Breast epithelium (tissue), 4 donors: ENCODE results near the gene PCSK7. TPM values are rescaled to one million over a fixed set of nuclear protein-coding genes. Genes with fewer than 3 reads are reported as not detected.

Source experiments
- DNase-seq, 2 donors: peaks; one replicate each; pipeline ENCODE4 v3.0.0-alpha.2; 2019; ENCODE audit warnings: low spot score in 2 of 2
- H3K27ac ChIP-seq, 2 donors: fragments of 200-600 bp; sonication (generic) in 1 of 2; one replicate each; pipeline ENCODE4 v1.5.1; 2016 to 2019; ENCODE audit warnings: mild to moderate bottlenecking in 1 of 2
- H3K27me3 ChIP-seq, 2 donors: fragments of 200-600 bp; sonication (generic) in 1 of 2; one replicate each; pipeline versions ENCODE4 v1.5.1 to v1.6.0; 2017 to 2019; ENCODE audit warnings: control low read depth in 1 of 2, mild to moderate bottlenecking in 1 of 2
- H3K36me3 ChIP-seq: fragments of 200-600 bp; one replicate; pipeline ENCODE4 v1.5.1; 2019
- H3K4me1 ChIP-seq, 2 donors: fragments of 200-600 bp; sonication (generic); one replicate each; pipeline ENCODE4 v1.5.1; 2016 to 2019; ENCODE audit warnings: control low read depth in 1 of 2
- H3K4me3 ChIP-seq, 3 donors: fragments of 200-600 bp; sonication (generic); 1 replicate in 2 of 3; 2 replicates in 1 of 3; pipeline ENCODE4 v1.5.1; 2016 to 2019; ENCODE audit warnings: mild to moderate bottlenecking in 3 of 3, moderate library complexity in 2 of 3
- H3K9me3 ChIP-seq, 2 donors: fragments of 200-600 bp; sonication (generic) in 1 of 2; one replicate each; pipeline ENCODE4 v1.5.1; 2016 to 2019; ENCODE audit warnings: control low read depth in 1 of 2
- CTCF ChIP-seq, 3 donors: fragments of 450-650 bp; IDR thresholded peaks; one replicate each; pipeline ENCODE4 v1.5.1; 2016 to 2017; ENCODE audit warnings: antibody characterized with exemption in 3 of 3, mild to moderate bottlenecking in 3 of 3, moderate library complexity in 3 of 3
- POLR2A ChIP-seq: fragments of 450-650 bp; IDR thresholded peaks from one replicate; pipeline ENCODE4 v1.6.1; 2016; ENCODE audit warnings: antibody characterized with exemption, mild to moderate bottlenecking, moderate library complexity
- POLR2AphosphoS5 ChIP-seq, 3 donors: sonication (generic); formaldehyde crosslinking; IDR thresholded peaks; one replicate each; pipeline ENCODE4 v1.6.1; 2017; ENCODE audit warnings: antibody characterized with exemption in 3 of 3
- intact Hi-C: fragments of 100-400 bp; cut with DNase I; formaldehyde crosslinking; loops from one replicate; pipeline ENCODE4 v1.15.1; 2023; ENCODE audit warnings: low total_unique reads
- total RNA-seq, 3 donors: library from RNA; depleted of rRNA; stranded (reverse); fragments of >200 nt; gene quantifications; one replicate each; pipeline ENCODE4 v1.1.0, GENCODE V29; 2016

Gene PCSK7
- total RNA-seq, 3 donors from 2014 or later = 43.2 to 51.5 (median 44.2) TPM

DNA sequence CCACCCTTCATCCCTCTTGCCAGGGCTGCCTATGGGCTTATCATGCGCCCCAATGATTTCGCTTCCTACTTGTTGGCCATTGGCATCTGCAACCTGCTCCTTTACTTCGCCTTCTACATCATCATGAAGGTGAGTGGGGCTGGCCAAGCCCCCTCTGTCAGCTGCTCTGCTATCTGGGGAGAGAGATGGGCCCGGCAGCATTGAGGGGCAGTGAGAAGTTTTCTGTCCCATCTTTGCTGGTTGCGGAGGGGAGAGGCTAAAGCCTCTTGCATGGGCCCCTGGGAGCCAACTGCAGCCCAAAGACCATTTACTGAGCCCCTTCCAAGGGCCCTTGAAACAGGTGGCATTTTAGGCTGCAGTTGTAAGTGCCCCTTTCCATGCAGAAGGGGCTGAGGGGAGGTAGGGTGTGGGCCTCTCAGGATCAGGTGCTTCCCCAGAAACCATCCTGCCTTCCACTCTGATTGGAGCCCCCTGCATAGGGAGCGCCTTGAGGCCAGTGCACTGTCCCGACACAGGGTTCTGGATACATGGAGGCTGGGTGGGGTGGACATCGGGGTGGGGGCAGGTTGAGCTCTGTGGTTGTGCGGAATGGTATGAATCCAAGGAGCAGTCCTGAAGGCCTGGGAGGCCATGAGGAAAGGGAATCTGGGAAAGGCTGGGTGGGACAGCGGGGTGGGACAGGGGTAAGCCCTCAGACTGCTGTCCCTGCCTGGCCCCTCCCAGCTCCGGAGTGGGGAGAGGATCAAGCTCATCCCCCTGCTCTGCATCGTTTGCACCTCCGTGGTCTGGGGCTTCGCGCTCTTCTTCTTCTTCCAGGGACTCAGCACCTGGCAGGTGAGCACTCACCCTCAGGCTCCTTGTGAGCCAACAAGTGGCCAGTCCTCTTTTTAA lies 38.5 kb downstream of the PCSK7 start:
- intact Hi-C loops = loop anchor here (10.0 kb wide), 1 partner anchor 49 kb away; the partner anchor contains the start of gene PAFAH1B2
- TF ChIP-seq POLR2AphosphoS5 (IDR thresholded peaks at IDR 0.05) (no peak), CTCF (IDR thresholded peaks at IDR 0.05) (no peak), POLR2A (no peak)
- no peaks in the 10 kb centered on the region for H3K9me3 ChIP-seq
- H3K4me1 ChIP-seq = peaks cover 0 to 7% of the 10 kb centered on the region in 2 donors
- H3K27ac ChIP-seq = no peak overlapping the region
- no peaks in the 10 kb centered on the region for H3K36me3 ChIP-seq
- no peak for DNase-seq
- no peaks in the 10 kb centered on the region for H3K27me3 ChIP-seq
- H3K4me3 ChIP-seq = no peak overlapping the region

- no peak for DNase-seq
- no peaks in the 10 kb centered on the region for H3K27me3 ChIP-seq
- H3K4me1 ChIP-seq = no peaks in the 10 kb centered on the region
- H3K27ac ChIP-seq = peak overlapping the region in 1 of 2 donors; percentile 25
- intact Hi-C loops = loop anchor here (10.0 kb wide), 1 partner anchor 48 kb away; the partner anchor contains the start of gene PAFAH1B2
- H3K36me3 ChIP-seq = no peaks in the 10 kb centered on the region
- H3K4me3 ChIP-seq = no peak overlapping the region
- H3K9me3 ChIP-seq = no peaks in the 10 kb centered on the region
- TF ChIP-seq POLR2A (no peak), POLR2AphosphoS5 (IDR thresholded peaks at IDR 0.05) (no peak), CTCF (IDR thresholded peaks at IDR 0.05) (no peak)
Measured at GRCh38 chr11:117192401-117192875, 39.4 kb downstream of the PCSK7 start.

DNA sequence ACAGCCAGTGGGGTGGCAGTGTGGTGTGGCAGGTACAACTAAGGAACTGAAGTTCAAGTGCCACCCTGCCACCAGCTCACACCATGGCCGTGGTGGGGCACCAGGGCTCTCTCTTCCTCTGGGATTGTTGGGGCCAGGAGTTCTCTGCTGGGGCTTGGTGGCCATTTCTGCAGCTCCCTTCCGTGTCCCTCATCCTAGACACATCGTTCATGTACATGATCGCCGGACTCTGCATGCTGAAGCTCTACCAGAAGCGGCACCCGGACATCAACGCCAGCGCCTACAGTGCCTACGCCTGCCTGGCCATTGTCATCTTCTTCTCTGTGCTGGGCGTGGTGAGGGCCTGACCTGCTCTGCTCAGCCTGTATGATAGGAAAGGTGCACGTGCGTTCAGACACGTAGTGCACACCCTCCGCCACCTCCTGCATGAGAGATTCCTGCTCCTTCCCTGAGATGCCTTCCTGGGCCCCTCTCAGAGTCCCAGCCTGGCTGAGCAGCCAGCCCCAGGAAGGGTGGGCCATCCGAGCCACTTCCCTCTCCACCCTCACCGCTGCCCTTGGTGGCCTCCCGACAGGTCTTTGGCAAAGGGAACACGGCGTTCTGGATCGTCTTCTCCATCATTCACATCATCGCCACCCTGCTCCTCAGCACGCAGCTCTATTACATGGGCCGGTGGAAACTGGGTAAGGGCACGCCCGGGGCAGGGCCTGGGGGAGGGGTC lies 40.0 kb downstream of the PCSK7 start:
- no peak for DNase-seq
- intact Hi-C loops = loop anchor here (10.0 kb wide), 1 partner anchor 47 kb away; the partner anchor contains the start of gene PAFAH1B2
- Histone ChIP-seq H3K36me3 (no peaks in the 10 kb centered on the region), H3K4me3 (no peak overlapping the region), H3K27me3 (no peaks in the 10 kb centered on the region), H3K27ac (no peak overlapping the region), H3K4me1 (no peaks in the 10 kb centered on the region), H3K9me3 (no peaks in the 10 kb centered on the region)
- TF ChIP-seq POLR2AphosphoS5 (IDR thresholded peaks at IDR 0.05) (no peak), POLR2A (no peak), CTCF (IDR thresholded peaks at IDR 0.05) (no peak)

DNA sequence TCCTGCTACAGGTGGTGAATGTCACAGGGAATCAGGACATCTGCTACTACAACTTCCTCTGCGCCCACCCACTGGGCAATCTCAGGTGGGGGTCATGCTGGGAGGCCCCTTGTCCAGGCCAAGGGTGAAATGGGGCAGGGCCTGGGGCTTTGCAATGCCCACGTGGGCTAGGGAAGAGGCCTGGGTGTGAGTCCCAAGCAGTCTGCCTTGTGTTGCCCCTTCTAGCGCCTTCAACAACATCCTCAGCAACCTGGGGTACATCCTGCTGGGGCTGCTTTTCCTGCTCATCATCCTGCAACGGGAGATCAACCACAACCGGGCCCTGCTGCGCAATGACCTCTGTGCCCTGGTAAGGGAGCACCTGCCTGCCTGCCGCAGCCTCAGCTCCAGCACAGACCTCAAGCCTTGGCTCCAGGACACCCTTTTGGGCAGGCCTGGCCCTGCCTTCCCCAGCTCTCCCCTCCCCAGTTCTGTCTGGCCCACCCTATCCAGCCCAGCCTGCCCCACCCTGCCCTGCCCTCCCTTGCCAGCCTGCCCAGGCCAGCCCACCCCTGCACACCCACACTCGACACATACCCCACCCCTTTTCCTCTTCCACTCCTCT lies 41.8 kb downstream of the PCSK7 start:
- no peaks in the 10 kb centered on the region for H3K27me3 ChIP-seq
- no peaks in the 10 kb centered on the region for H3K4me1 ChIP-seq
- DNase-seq = peak in 1 of 2 donors; percentile 27
- H3K4me3 ChIP-seq = no peak overlapping the region
- no peaks in the 10 kb centered on the region for H3K36me3 ChIP-seq
- no peaks in the 10 kb centered on the region for H3K9me3 ChIP-seq
- TF ChIP-seq CTCF (IDR thresholded peaks at IDR 0.05) = no peak
- TF ChIP-seq POLR2AphosphoS5 (IDR thresholded peaks at IDR 0.05) = no peak
- no peak for TF ChIP-seq POLR2A
- no peak overlapping the region for H3K27ac ChIP-seq
- intact Hi-C loops = loop anchor here (10.0 kb wide), 1 partner anchor 45 kb away; the partner anchor contains the start of gene PAFAH1B2
